HG03159 (cell line): ENCODE measurements around the gene ULK4.

ENCODE experiments used
- ATAC-seq: cut with Tn5 transposase; IDR thresholded peaks from one replicate; pipeline ENCODE4 v1.9.1; 2021; ENCODE audit warnings: mild to moderate bottlenecking, moderate library complexity; ENCODE audit not compliant: unreplicated experiment

The ULK4 gene

DNA sequence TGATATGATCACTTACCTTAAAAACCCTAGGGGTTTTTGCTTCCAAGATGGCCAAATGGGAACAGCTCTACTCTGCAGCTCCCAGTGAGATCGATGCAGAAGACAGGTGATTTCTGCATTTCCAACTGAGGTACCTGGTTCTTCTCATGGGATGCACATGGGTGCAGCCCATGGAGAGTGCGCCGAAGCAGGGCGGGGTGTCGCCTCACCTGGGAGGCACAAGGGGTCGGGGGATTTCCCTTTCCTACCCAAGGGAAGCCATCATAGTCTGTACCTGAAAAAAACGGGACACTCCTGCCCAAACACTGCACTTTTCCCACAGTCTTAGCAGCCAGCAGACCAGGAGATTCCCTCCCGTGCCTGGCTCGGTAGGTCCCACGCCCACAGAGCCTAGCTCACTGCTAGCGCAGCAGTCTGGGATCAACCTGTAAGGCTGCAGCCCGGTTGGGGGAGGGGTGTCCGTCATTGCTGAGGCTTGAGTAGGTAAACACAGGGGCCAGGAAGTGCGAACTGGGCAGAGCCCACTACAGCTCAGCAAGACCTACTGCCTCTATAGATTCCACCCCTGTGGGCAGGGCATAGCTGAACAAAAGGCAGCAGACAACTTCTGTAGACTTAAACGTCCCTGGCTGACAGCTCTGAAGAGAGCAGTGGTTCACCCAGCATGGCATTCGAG lies 684.0 kb downstream of the ULK4 start:
- ATAC-seq = no peak

DNA sequence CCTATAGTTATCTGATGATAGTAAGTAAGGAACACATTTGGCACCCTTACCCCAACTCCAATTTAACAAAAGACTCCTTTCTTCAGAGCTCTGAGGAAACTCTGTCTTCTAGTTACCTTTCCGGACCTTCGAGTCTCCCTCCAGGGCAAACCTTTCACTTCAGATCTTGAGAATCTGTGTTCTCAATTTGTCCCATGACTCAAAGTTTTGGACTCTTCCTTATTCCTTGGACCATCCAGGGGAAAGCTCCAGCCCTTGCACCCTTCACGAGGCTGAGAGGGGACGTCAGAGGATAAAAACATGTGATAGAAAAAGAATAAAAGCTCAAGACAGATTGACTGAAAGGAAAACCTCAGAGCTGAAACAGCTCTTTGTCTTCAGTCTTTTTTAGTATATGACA lies 685.7 kb downstream of the ULK4 start:
- no peak for ATAC-seq

DNA sequence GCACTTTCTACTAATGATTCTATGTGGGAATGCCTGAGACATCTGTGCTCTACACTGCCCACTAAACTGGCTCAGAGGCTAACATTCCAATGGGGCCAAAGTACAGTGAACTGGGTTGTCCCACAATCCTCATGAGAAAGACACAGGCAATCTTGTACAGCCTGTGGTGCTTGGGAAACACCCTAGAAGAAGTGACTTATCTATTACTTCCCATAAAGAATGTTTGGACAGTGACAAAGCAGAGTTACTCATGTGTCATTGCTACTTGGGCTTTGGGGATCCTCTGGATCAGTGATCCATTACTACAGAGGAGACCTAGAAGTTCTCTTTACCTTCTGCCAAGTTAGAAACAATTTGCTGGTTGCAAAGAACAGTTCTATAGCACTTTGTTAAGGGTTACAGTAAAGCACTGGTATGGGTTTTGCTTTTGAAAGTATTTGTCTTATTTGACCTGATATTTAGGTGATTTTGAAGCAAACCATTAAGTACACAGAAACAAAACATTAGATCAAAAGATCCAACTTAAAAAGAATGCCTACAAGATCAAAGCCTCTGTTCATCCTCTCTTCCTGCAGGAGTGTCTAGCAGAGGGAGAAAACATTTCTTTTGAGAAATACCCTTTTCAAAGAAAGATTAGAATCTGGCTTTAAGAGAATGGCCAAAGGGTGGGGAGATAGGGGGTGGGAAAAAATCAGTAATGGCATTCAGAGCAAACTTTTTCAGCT lies 686.8 kb downstream of the ULK4 start:
- no peak for ATAC-seq

DNA sequence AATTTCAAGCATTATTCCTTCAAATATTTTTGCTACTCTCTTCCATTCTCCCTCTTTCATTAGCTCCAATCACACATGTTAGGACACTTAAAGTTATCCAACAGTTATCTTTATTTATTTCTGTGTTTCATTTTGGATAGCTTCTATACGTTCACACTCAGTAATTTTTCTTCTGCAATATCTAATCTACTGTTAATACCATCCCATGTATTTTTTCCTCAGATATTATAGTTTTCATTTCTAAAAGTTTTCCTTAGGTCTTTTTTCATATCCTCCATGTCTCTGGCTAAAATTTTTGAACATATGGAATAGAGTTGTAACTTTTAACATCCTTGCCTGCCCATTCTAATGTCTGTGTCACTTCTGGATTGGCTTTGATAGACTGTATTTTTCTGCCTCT lies 689.2 kb downstream of the ULK4 start:
- no peak for ATAC-seq

DNA sequence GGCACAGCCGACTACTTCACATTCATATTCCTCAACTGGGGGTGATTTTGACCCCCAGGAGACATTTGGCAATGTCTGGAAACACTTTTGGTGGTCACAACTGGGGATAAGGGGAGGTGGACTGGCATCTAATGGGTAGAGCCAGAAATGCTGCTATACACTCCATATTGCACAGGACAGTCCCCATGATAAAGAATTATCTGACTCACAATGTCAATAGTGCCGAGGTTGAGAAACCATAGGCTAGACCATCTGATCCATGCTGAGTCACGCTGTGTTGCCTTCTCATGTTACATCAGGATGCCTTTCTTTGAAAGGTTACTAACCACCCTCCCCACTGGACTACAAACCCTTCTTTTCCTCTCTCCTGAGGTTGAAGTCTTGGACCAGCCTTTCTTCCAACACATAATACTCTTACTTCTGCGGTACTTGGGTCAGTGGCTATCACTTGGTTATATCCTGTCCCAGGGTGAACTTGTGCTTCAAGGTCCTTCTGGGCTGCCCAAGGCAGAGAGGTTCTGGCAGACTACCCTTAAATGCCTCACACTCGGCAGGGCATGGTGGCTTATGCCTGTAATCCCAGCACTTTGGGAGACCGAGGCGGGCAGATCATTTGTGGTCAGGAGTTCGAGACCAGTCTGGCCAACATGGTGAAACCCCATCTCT lies 693.8 kb downstream of the ULK4 start:
- no peak for ATAC-seq

DNA sequence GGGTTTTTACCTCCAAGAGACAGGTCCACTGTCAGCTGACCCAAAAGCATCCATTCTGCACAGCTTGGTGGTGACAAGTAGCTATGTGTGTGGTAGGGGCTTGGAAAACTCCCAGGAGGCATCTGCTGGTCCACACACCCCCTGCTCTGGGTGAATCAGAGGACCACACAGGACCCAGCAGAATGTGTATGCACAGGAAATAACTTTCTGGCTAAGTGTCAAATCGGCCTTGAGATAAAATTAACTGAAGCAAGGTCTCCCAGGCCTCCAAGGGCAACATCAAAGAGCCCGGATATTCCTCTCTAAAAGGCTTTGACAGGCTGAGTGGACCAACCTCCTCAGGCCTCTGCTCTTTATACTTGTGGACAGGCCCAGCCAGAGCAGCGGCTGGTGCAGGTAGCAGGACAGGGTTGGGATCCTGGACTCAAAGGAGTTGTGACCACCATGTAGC lies 696.1 kb downstream of the ULK4 start:
- no peak for ATAC-seq

DNA sequence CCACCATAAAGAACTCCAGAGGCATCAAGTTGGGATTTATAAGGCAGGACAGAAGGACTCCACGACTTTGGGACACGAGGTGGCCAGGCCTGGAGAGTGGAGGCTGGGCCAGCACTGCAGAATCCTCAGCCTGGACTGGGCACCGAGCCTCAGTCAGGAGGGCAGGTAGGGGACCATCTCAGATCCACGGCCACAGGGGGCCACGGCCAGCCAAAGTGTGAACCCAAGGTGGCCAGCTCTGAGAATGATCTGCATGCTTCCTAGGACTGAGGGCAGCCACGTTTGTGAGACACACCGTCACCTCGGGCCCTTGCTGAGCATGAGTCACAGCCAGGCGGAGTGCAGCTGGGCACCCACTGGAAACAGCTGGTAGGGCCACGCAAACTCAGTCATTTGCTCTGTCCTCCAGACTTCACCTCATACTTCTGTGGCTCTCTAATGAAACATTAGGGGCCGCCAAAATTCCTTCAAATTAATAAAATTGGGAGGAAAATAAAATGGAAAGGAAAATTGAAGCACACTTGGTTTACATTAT lies 696.8 kb downstream of the ULK4 start:
- no peak for ATAC-seq

DNA sequence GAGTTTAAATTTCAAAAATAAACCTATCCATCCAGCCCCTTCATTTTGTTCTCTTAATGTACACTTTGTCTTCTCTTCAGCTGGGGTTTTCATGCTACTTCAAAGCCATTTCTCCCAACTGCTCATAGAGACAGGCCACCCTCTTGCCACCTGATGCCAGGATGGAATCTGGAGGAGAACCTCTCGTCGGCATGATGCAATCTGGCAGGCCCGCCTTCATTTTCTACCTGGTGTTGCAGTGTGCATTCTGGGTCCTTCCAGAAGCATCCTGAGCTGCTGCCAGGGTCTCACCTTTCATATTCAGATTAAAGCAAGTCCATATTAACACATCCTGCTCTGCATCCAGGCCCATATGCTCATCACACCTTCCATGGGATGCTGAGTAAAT lies 701.8 kb downstream of the ULK4 start:
- ATAC-seq = no peak

DNA sequence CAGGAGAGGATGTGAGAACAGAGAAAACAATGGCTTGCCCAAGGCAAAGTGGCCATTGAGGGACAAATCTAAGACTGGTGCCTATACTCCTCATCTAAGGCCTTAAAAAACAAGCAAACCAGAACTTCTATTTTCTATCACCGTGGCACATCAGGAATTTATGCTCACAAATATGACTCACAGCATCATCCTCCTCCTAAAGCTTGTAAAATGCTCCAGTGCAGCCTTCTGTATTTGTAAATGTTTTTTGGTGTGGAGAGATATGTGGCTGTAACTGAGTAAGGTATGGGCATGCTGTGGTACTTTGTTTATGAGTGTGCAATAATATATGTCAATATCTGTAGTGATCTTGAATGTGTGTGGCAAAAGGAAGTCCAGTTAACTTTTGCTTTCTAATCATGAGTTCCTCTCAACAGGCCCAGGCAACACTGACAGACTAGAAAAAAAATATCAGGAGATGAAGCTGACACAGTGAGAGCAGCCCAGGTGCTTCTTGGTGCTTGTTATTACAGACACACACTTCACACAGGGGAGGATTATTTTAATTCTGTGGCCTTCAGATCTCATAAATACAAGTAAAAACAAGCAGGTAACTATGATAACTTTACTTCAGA lies 702.3 kb downstream of the ULK4 start:
- no peak for ATAC-seq

DNA sequence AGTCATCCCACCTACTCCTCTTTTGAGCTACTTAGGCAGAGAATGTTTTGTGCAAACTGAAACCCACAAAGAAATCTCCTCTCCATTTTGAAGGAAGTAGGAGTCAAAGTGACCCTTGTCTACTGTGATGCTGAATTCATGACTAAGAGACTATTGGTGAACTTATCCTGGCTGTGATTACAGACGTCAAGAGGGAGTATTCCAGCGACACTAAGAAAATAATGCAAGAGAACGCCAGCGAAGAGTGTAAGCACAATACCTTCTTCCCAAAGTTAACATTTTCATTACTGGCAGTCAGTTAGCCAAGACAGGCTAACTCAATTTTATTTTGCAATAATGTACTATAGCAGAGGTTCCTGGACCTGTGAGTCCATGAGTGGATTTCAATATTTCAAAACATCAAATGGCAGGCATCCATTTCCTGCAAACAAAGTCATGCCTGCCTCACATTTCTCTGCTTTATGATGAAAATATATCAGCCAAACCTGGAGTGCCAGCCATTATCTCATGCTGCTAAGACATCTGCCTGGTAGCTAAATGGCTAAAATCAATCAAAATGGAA lies 703.6 kb downstream of the ULK4 start:
- ATAC-seq = no peak

DNA sequence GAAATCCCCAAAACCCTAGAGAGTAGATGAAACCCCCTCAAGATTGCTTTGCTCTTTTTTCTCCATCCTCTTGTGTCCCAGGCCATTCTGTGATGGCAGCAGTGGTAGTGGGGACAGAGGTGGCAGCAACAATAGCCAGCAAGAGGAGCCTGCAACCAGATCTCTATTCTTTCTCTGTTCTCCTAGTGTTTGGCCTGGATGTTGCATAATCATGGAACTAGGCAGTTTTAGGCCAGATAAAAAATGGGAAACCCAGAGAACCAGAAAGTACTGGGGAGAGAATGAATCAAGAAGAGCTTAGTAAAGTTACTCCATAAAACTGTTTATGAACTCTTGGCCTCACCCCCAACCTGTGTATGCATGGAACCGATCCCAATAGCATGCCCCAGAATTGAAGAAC lies 710.3 kb downstream of the ULK4 start:
- ATAC-seq = no peak

DNA sequence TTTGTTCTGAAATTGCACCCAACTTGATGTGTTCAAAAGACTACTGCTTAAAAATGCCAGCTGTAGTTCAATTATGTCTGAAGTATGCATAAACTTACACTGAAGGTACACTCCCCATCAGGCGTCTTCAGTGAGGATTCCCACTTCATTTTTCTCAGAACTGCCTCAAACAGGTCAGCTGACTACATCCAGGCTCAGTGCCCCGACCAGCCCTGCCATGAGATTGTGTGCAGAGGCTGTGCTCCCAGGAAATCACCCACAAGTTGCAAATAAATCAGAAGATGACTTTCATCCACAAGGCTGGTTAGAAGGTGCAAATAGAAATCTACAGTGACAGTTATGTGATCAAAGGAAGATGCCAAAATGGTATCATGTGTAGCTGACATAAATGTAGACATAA lies 711.1 kb downstream of the ULK4 start:
- ATAC-seq = no peak

DNA sequence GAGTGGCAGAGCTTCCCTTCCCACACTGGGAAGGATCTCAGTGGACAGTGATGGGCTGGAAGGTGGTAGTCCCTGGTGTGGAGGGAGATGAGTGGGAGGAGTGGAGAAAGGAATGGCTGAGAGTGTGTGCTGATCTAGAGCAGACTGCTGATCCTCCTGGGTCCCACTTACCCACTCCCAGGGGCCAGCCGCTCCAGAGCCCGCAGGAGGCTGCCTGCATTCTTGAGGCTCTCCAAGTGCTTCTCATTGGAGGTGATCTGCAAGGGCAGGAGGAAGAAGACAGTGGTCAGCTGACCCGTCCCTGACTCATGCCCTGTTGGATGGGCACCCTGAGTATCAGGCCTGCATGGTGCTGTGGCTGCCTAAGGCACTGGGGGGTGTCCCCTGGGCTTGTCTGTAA lies 712.6 kb downstream of the ULK4 start:
- no peak for ATAC-seq

DNA sequence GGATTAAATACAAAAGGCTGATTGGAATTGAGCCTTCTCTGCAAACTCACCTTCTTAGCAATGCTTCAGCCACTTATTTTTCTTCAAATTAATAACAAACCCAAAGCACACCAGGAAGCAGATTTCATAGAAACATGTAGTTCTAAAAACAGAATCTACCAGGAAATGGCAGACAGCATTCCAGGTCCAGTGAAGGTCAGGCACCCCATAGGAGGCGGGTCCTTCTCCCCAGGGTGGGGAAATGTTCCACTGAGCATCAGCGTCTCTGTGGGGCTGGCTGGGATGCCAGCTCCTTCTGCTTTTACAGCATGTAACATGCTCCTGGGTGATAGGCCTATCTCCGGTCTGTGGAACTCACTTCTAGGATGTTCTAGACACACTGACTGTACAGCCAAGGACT lies 713.4 kb downstream of the ULK4 start:
- ATAC-seq = no peak

DNA sequence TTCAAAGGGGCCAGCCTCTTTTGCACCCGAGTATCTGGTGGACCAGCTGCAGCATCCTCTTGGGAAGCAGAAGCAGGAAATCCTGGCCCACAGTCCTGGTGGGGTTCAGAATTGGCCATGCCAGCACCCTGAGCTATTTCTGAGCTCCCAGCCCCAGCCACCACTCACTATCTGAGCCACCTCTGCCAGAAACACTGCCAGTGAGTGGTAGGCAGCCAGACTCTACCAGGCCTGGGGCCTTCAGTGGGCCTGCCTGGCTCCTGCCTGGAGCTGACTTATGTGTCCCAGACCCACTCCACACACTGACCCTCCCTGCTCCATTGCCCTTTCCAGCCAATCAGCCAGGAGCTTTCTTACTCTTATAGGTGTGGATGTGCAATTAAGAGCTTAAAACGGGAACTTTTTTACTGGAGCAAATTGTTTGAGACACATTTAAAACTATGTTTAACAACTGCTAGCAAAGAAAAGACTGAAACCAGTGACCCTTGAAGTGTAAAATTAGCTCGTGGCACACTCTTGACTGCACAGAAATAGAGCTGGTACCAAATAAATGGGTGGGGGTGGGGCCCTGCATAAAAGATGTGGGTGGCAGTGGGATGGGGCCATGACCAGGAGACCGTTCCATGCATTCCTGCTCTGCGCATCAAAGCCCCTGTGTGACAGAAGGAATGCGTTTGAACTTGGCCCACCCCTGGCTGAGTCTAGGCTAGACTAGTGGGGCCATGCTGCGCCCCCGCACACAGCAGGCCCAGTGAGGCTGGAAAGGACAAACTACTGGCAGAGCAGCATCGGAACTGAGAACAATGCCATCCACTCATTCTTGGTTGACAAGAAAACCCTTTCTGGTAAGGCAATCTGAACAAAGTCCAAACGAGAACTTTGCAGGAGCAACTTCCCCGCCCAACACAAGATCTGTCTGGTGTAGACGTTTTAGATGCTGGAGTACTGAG lies 714.6 kb downstream of the ULK4 start:
- ATAC-seq = no peak

DNA sequence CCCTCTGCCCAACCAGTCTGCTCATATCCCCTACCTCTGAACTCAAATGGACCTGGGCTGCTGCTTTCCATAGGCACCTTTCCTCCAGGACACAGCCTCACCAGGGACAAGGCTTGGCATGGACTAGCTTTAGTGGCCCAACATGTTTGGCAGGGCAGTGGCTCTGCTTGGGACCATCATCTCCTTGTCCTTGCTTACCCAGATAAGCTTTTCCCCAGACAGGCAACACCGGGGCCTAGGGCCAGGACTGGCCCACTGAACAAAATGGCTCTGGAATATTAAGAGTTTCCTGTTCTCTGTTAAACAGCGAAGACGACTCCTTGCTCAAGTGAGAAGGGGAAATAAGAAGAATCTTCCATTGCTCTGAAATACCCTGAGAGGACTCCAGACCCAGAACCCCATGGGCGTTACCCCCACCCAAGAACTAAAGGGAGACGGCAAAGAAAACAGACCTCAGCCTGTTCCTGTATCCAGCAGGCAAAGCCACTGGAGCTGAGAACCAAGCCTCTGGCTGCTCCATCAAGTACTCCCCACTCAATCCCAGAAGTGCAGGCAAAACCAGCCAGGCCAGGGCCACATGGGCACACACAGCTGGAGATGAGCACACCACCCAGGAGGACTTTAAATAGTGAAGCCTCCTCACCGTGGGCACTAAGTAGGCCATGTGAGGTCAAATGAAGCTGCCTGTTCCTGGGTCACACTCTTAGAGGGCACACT lies 717.1 kb downstream of the ULK4 start:
- no peak for ATAC-seq

DNA sequence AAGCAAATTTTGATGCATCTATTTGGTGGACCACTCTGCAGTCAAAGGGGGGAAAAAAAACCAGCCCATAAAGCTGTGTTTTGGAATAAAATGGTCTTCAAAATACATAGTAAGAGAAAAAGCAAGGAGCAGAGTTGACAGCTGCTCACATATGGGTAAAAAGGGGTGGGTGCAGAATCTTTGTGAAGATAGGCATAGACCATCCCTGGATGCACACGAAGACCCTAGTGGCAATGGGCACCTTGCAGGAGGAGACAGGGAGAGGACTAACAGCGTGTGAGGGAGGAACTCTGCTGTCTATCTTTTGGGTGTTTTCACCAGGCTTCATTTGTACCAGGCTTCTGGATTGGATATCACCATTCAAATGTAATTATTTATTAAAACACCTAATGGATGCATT lies 718.7 kb downstream of the ULK4 start:
- no peak for ATAC-seq

DNA sequence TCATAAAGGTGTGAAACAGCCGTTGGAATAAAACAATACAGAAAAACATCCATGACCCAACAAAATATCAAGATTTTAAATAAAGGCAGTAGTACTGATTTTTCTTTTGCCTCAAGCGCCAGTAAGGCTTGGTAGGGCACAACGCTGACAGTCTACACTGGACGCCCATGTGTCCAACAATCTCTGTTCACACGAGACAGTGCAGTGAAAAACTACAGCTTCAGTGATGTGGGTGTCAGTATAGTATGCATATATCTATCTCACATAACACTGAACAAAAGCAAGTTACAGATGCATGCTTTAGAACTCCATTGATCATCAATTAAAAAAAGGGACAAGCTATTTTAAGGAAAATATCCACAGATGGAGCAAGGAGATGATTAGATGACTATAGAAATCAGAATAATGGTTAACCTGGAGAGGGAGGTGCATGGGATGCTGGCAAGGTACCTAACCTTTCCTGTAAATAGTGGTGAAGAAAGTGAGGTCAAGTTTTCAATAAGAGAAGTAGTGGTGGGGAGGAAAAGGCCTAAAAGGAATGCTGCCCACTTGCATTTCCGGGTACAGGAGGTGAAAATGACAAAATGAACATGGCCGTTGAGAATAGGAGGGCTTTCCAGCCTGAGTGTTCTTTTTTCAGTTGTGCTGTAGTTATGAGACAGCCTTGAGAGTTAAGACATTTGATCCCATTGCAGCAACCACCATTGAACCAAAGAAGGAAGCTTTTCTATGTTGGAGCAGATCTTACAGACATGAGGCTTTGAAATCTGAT lies 719.9 kb downstream of the ULK4 start:
- ATAC-seq = no peak

DNA sequence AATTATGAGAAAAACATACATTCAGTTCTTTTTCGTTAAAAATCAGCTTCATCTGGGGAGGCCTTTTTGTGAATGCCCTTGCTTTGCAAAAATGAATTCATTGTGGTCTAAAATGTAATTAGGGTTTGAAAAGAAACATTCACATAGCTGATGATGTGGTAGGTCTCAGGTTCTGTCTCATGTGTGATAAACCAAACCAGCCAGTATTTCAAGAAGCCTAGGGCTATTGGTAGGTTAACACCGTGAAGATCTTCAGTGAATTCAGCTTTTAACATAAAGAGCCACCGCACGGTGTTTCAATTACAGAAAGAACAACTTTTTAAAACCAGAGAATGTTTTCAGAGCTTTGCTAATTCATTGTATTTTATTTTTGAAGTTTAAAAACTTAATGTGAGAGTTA lies 720.7 kb downstream of the ULK4 start:
- ATAC-seq = no peak
